Heart left ventricle (tissue), 16 donors: ENCODE measurements around the gene TMEM38B. TPM values are rescaled to one million over a fixed set of nuclear protein-coding genes. Genes with fewer than 3 reads are reported as not detected.
A peak's percentile ranks its signal among the peaks of the same experiment; 100 is the strongest.
"Not testable (repeated sequence)": the region's sequence is repeated elsewhere in the genome, so short reads cannot be mapped to it uniquely, and the experiment has no call there.

Source experiments
- ATAC-seq, 4 donors: fragments of 200-7000 bp; cut with Tn5 transposase; one replicate each; pipeline ENCODE4 v1.9.1; 2020 to 2022; ENCODE audit warnings: moderate library complexity in 4 of 4, mild to moderate bottlenecking in 3 of 4, moderate number of reproducible peaks in 1 of 4
- DNase-seq, 5 donors: peaks; one replicate each; pipeline ENCODE4 v3.0.0-alpha.2; 2020
- H3K27ac ChIP-seq, 12 donors: fragments of 200-600 bp; sonication (generic) in 4 of 12; one replicate each; pipeline versions ENCODE4 v1.5.0 to v1.8.0; 2016 to 2022; ENCODE audit warnings: mild to moderate bottlenecking in 2 of 12
- H3K27me3 ChIP-seq, 9 donors: fragments of 200-600 bp; sonication (generic) in 2 of 9; one replicate each; pipeline versions ENCODE4 v1.5.1 to v1.8.0; 2016 to 2022; ENCODE audit warnings: mild to moderate bottlenecking in 3 of 9
- H3K36me3 ChIP-seq, 9 donors: fragments of 200-600 bp; sonication (generic) in 2 of 9; one replicate each; pipeline versions ENCODE4 v1.5.0 to v1.8.0; 2018 to 2022; ENCODE audit warnings: mild to moderate bottlenecking in 2 of 9
- H3K4me1 ChIP-seq, 12 donors: fragments of 200-600 bp; sonication (generic) in 4 of 12; one replicate each; pipeline versions ENCODE4 v1.5.0 to v1.8.0; 2016 to 2022; ENCODE audit warnings: mild to moderate bottlenecking in 3 of 12
- H3K4me3 ChIP-seq, 12 donors: fragments of 200-600 bp; sonication (generic) in 4 of 12; one replicate each; pipeline versions ENCODE4 v1.5.0 to v1.8.0; 2017 to 2022; ENCODE audit warnings: mild to moderate bottlenecking in 9 of 12, moderate library complexity in 4 of 12
- H3K9me3 ChIP-seq, 12 donors: fragments of 200-600 bp; sonication (generic) in 4 of 12; one replicate each; pipeline versions ENCODE4 v1.5.0 to v1.8.0; 2016 to 2022; ENCODE audit warnings: mild to moderate bottlenecking in 1 of 12
- POLR2A ChIP-seq, 2 donors: fragments of 450-650 bp; IDR thresholded peaks; one replicate each; pipeline ENCODE4 v1.6.1; 2017; ENCODE audit warnings: antibody characterized with exemption in 2 of 2, mild to moderate bottlenecking in 2 of 2, moderate library complexity in 2 of 2
- WGBS, 4 donors: extraction: QIAGEN DNeasy Blood & Tissue Kit in 2 of 4; methylation state at CpG; one replicate each; pipeline versions ENCODE4 v1.1.5 to v1.1.7; 2013 to 2018; 5-methylcytosine and 5-hydroxymethylcytosine counted together
- intact Hi-C, 10 donors: fragments of 100-400 bp; cut with DNase I; formaldehyde crosslinking; loops; one replicate each; pipeline versions ENCODE4 v1.11.1 to v1.14.2; 2022
- polyA plus RNA-seq, 2 donors: library from polyadenylated mRNA; stranded (reverse); fragments of 200-250 nt; gene quantifications; one replicate each; pipeline ENCODE4 v1.2.3, GENCODE V29; 2013
- total RNA-seq, 9 donors: library from RNA; depleted of rRNA in 2 of 9; stranded (reverse); fragments of >200 nt in 2 of 9; fragmentation: NEBNext Ultra II Directional in 3 of 9; extraction: Animal tissue kit (Norgen Biotek cat#: 25700) in 3 of 9; gene quantifications; one replicate each; pipeline versions ENCODE4 v1.1.0 to v1.2.4, GENCODE V29; 2016 to 2023
- TF ChIP-seq, protein P1 (sequence below), 12 donors: fragments of 200-600 bp; sonication (generic) in 4 of 12; IDR thresholded peaks; one replicate each; pipeline versions ENCODE4 v1.5.0 to v1.8.0; 2018 to 2022; ENCODE audit warnings: antibody characterized with exemption in 12 of 12, mild to moderate bottlenecking in 5 of 12
- donor health status: ischemic (EF 13 %, LVEDD 7.1; RV severe dilation, severe dysfunction).
- donor health status: healthy with polysubstance abuse.
- donor health status: DM: no; HTN: yes; CAD: no.
- donor health status: DM: no; HTN: no; CAD: no.
- donor health status: ischemic (EF 25% LVEDD 6.9; RV normal size, moderate dysfunction).
- donor health status: ischemic (EF 25% LVEDD 5.7; RV mildly dilated, moderate dysfunction).
- donor health status: healthy.
- donor health status: DM: yes; HTN: yes; CAD: no.
- donor health status: ischemic (EF 35%, LVEDD 5.7; RV mildly dilated, moderate dysfunction).
- donor health status: nonischemic (EF 11% LVEDD 7.7; RV severe dilation, severe dysfunction).
- donor health status: DM: yes; HTN: yes; CAD: no.
- donor health status: PGD.
- donor health status: ischemic (EF 29% LVEDD 5.4; RV normal size, mild dysfunction).
- donor health status: nonischemic (EF 23%, LVEDD 6.1; RV moderate dilation, normal function).

TMEM38B gene
- total and polyA plus RNA-seq, 11 donors, result 17.2 to 66.9 (median 45.4) TPM

DNA sequence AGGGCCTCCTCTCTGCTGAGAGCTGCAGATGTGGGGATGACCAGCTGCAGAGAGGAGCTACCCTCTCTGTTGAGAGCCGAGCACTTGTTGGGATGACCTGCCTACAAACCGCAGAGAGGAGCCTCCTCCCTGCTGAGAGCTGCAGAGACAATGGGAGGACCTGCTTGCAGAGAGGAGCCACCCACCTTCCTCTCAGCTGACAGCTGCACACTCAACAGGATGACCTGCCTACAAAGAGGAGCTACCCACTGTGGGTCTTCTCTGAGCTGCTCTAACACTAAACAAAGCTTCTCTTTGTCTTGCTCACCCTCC, 19.6 kb downstream of the TMEM38B start:
- no peaks in the 10 kb centered on the region for H3K9me3 ChIP-seq
- peaks cover 0 to 13% (median 0%) of the 10 kb centered on the region in 12 donors for H3K4me1 ChIP-seq
- H3K27ac ChIP-seq, result no peak overlapping the region
- peaks cover 0 to 3% (median 0%) of the 10 kb centered on the region in 9 donors for H3K36me3 ChIP-seq
- DNase-seq (no peak), ATAC-seq (no peak)
- intact Hi-C loops, result loop anchor here in 5 of 10 donors (5.0 to 10.0 kb wide), 5 partner anchors 57 to 279 kb away; partner anchors contain the start of gene FSD1L (in 1 of the 5)
- no peak for TF ChIP-seq POLR2A (IDR thresholded peaks at IDR 0.05)
- TF ChIP-seq, protein P1, sequence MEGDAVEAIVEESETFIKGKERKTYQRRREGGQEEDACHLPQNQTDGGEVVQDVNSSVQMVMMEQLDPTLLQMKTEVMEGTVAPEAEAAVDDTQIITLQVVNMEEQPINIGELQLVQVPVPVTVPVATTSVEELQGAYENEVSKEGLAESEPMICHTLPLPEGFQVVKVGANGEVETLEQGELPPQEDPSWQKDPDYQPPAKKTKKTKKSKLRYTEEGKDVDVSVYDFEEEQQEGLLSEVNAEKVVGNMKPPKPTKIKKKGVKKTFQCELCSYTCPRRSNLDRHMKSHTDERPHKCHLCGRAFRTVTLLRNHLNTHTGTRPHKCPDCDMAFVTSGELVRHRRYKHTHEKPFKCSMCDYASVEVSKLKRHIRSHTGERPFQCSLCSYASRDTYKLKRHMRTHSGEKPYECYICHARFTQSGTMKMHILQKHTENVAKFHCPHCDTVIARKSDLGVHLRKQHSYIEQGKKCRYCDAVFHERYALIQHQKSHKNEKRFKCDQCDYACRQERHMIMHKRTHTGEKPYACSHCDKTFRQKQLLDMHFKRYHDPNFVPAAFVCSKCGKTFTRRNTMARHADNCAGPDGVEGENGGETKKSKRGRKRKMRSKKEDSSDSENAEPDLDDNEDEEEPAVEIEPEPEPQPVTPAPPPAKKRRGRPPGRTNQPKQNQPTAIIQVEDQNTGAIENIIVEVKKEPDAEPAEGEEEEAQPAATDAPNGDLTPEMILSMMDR (IDR thresholded peaks at IDR 0.05), result no peak
- no peak overlapping the region for H3K4me3 ChIP-seq
- no peaks in the 10 kb centered on the region for H3K27me3 ChIP-seq
- 85 to 98% (median 88%) methylated on average over 2 of the region's 2 CpGs; no CpG with 5 or more reads in 1 of the 4 donors for WGBS, 4 donors

DNA sequence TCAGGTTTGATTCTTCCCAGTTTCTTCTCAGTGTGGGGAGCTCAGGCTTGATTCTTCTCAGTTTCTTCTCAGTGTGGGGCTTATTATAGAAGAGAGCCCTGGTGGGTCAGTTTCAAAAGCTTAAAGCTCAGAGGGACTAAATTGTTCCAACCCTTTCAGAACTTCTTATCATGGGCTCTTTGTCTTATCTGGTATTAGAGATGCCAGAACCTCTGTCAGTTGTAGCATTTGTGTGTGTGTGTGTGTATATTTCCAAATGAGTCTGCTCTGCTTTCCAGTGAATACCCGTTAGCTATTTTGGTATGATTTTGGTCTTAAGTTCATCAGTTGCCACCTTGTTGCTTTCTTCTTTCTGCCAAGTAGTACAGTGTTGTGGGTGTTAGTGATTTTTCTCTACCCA, 21.8 kb downstream of the TMEM38B start:
- H3K4me3 ChIP-seq, result no peak overlapping the region
- WGBS, 4 donors, result 32 to 70% (median 49%) methylated on average over 1 of the region's 1 CpG
- TF ChIP-seq POLR2A (IDR thresholded peaks at IDR 0.05), result no peak
- TF ChIP-seq, protein P1 (IDR thresholded peaks at IDR 0.05), result no peak
- no peak for DNase-seq
- intact Hi-C loops, result loop anchor here in 8 of 10 donors (5.0 to 10.0 kb wide), 6 partner anchors 59 to 281 kb away; partner anchors contain the start of gene FSD1L (in 1 of the 8)
- H3K9me3 ChIP-seq, result no peaks in the 10 kb centered on the region
- no peaks in the 10 kb centered on the region for H3K36me3 ChIP-seq
- peak overlapping the region in 1 of 12 donors; percentile 24 for H3K27ac ChIP-seq
- no peaks in the 10 kb centered on the region for H3K27me3 ChIP-seq
- peak in 1 of 4 donors; percentile 53 for ATAC-seq
- peaks cover 0 to 13% (median 0%) of the 10 kb centered on the region in 12 donors for H3K4me1 ChIP-seq

DNA sequence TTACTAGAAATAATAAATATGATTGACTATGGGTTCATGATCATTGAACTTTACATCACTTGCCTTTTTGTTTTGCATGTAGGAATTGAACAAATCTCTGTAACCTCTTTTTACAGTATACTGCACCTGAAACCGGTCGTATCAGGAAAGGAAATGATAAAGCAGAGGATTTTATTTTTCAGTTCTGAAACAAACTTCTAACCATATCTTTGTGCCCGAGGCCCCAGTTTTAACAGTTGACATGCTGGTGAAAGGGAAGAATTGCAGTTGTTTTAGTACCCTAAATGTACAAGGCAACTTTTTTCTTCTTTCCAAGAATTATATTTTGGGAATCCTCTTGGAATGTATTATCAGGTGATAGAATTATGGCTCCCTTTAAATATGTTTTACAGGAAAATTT, 27.8 kb downstream of the TMEM38B start:
- Histone ChIP-seq H3K9me3 (no peaks in the 10 kb centered on the region), H3K4me1 (no peaks in the 10 kb centered on the region), H3K27me3 (no peaks in the 10 kb centered on the region), H3K4me3 (no peak overlapping the region), H3K27ac (no peak overlapping the region), H3K36me3 (peaks cover 0 to 20% (median 0%) of the 10 kb centered on the region in 9 donors)
- DNase-seq (no peak), ATAC-seq (no peak)
- intact Hi-C loops, result loop anchor here in 1 of 10 donors (10.0 kb wide), 1 partner anchor 107 kb away; no protein-coding TSS in a partner anchor
- TF ChIP-seq, protein P1 (IDR thresholded peaks at IDR 0.05), result peak in 1 of 12 donors; percentile 15
- no peak for TF ChIP-seq POLR2A (IDR thresholded peaks at IDR 0.05)
- 72 to 81% (median 78%) methylated on average over 3 of the region's 3 CpGs for WGBS, 4 donors

DNA sequence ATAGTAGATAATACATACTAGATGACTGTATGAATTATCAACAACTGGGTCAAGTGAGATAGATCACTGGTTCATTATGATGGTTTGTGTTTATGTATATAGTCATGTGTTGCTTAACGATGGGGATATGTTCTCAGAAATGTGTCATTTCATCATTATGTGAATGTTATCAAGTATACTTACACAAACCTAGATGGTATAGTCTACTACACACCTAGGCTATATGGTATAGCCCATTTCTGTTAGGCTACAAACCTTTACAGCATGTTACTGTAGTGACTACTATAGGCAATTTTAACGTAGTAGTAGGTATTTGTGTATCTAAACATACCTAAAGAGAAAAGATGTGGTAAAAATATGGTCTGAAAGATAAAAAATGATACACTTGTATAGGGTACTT, 31.0 kb downstream of the TMEM38B start:
- DNase-seq (no peak), ATAC-seq (no peak)
- H3K27ac ChIP-seq, result no peak overlapping the region
- H3K27me3 ChIP-seq, result no peaks in the 10 kb centered on the region
- intact Hi-C loops, result loop anchor here in 1 of 10 donors (10.0 kb wide), 1 partner anchor 111 kb away; no protein-coding TSS in a partner anchor
- peaks cover 0 to 5% (median 0%) of the 10 kb centered on the region in 12 donors for H3K9me3 ChIP-seq
- no peak overlapping the region for H3K4me3 ChIP-seq
- TF ChIP-seq, protein P1 (IDR thresholded peaks at IDR 0.05), result no peak
- no peak for TF ChIP-seq POLR2A (IDR thresholded peaks at IDR 0.05)
- WGBS, 4 donors, result 91 to 95% (median 93%) methylated on average over 2 of the region's 2 CpGs
- H3K36me3 ChIP-seq, result peaks cover 0 to 25% (median 0%) of the 10 kb centered on the region in 9 donors
- H3K4me1 ChIP-seq, result no peaks in the 10 kb centered on the region

DNA sequence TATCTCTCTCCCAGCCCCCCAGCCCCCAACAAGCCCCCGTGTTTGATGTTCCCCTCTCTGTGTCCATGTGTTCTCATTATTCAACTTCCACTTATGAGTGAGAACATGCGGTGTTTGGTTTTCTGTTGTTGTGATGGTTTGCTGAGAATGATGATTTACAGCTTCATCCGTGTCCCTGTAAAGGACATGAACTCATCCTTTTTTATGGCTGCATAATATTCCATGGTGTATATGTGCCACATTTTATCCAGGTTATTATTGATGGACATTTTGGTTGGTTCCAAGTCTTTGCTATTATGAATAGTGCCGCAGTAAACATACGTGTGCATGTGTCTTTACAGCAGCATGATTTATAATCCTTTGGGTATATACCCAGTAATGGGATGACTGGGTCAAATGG, 33.9 kb downstream of the TMEM38B start:
- Histone ChIP-seq H3K36me3 (peaks cover 0 to 25% (median 0%) of the 10 kb centered on the region in 9 donors), H3K9me3 (peaks cover 0 to 19% (median 3%) of the 10 kb centered on the region in 12 donors)
- 93 to 100% (median 99%) methylated on average over 5 of the region's 5 CpGs for WGBS, 4 donors
- H3K4me1 ChIP-seq, H3K27me3 ChIP-seq, H3K27ac ChIP-seq, DNase-seq, H3K4me3 ChIP-seq, ATAC-seq: not testable (repeated sequence)
- intact Hi-C loops, result loop anchor here in 1 of 10 donors (10.0 kb wide), 1 partner anchor 113 kb away; no protein-coding TSS in a partner anchor

DNA sequence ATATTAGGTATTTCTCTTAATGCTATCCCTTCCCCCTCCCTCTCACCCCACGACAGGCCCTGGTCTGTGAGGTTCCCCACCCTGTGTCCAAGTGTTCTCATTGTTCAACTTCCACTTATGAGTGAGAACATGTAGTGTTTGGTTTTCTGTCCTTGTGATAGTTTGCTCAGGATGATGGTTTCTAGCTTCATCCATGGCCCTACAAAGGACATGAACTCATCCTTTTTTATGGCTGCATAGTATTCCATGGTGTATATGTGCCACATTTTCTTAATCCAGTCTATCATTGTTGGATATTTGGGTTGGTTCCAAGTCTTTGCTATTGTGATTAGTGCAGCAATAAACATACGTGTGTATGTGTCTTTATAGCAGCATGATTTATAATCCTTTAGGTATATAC, 37.1 kb downstream of the TMEM38B start:
- intact Hi-C loops, ATAC-seq, H3K4me1 ChIP-seq, H3K27ac ChIP-seq, DNase-seq, H3K27me3 ChIP-seq, H3K4me3 ChIP-seq: not testable (repeated sequence)
- Histone ChIP-seq H3K9me3 (peaks cover 0 to 50% (median 33%) of the 10 kb centered on the region in 12 donors), H3K36me3 (peaks cover 0 to 21% (median 0%) of the 10 kb centered on the region in 9 donors)
- 98 to 100% (median 99%) methylated on average over 2 of the region's 2 CpGs for WGBS, 4 donors
